T-helper 2 cell treated with Interferon-gamma antibody and Interleukin-4, amounts not matched to agents 5 μg/mL and 100 μg/mL, for 36 hours (primary cell): ENCODE data around the gene DONSON.

Experiments
- DNase-seq: peaks from one replicate; pipeline ENCODE4 v3.0.0; 2021; ENCODE audit warnings: low spot score
- H3K27ac Mint-ChIP-seq: one replicate; pipeline ENCODE4 v1.8.0; 2021; ENCODE audit warnings: mild to moderate bottlenecking, mixed read lengths
- H3K27me3 Mint-ChIP-seq: one replicate; pipeline ENCODE4 v1.8.0; 2021; ENCODE audit warnings: low read depth, mixed read lengths
- H3K36me3 Mint-ChIP-seq: one replicate; pipeline ENCODE4 v1.8.0; 2021; ENCODE audit warnings: low read depth, mixed read lengths
- H3K4me1 Mint-ChIP-seq: one replicate; pipeline ENCODE4 v1.8.0; 2021; ENCODE audit warnings: low read depth, mixed read lengths
- H3K4me3 Mint-ChIP-seq: one replicate; pipeline ENCODE4 v1.8.0; 2022; ENCODE audit warnings: mild to moderate bottlenecking, moderate library complexity, mixed read lengths
- H3K9me3 Mint-ChIP-seq: one replicate; pipeline ENCODE4 v1.8.0; 2021; ENCODE audit warnings: mixed read lengths

Gene DONSON

DNA sequence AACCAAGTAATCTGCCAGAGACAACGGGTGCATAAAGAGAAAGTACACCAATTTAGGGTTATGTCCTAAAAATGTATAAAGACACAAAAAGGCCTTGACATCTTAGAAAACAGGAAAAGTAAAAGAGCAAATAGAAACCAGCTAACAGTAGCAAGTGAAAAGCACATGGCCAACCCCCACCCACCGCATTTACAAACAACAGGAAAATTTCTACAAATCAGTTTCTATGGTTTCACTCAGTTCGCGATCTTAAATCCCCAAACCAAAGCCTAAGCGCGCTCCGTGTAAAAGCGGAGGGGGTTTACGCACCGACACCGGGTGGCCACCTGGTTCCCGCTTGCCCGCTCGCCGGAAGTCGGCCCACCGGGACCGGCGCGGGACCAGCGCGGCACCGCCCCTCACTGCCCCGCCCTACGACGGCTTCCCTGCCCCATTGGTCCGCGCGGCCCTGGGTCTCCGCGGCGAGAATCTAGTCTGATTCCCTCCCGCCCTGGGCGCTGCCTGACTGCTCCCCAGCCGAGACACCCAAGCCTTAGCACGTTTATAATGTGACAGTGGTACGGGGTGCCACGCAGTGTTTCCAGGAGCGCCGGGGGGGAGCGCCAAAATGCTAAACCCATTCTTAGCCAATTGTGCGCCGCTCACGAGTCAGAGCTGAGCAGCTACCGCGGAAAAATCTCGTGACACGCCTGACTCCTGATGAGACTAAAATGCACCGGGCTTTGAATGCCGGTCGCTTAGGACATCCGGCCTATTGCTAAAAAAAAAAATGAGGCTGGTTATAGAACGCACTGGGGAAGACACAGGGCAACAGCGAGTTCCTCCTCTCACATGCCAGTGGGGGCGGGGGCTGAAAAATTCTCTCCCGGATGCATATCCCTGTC is 46.5 kb downstream of the DONSON start, which contains the start of gene GART:
Gene GART (minus strand): TSS at position 362 of the 884 bp plus-strand sequence. CDS start 2,802 bp downstream, outside the sequence.
- peak; percentile 84 for DNase-seq
- H3K36me3 Mint-ChIP-seq: peaks cover 58% of the 10 kb centered on the region
- peaks cover 5% of the 10 kb centered on the region for H3K9me3 Mint-ChIP-seq
- H3K4me1 Mint-ChIP-seq: peaks cover 38% of the 10 kb centered on the region
- H3K27ac Mint-ChIP-seq: peak within 1 kb of the TSS; percentile 100
- H3K4me3 Mint-ChIP-seq: peak within 1 kb of the TSS; percentile 98
- H3K27me3 Mint-ChIP-seq: no peaks in the 10 kb centered on the region

DNA sequence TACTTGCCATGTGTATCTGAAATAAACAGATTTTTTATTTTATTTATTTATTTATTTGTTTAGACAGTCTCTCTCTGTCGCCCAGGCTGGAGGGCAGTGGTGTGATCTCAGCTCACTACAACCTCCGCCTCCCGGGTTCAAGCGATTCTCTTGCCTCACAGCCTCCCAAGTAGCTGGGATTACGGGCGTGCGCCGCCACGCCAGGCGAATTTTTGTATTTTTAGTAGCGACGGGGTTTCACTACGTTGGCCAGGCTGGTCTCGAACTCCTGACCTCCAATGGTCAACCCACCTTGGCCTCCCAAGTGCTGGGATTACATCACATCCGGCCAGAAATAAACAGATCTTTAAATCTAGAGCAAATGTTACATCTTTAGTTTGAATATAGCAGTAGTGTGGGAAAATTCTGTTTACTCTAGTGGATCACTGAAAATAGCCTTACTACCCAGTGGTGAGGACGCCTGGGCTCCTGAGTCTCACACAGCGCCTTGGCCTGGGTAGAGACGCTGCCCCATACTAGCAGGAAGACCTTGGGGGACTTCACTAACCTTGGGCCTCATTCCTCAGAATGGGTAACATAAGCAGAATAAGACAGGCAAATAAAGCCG is 47.3 kb downstream of the DONSON start:
- H3K4me1 Mint-ChIP-seq: peaks cover 42% of the 10 kb centered on the region
- peaks cover 5% of the 10 kb centered on the region for H3K9me3 Mint-ChIP-seq
- H3K27me3 Mint-ChIP-seq: no peaks in the 10 kb centered on the region
- H3K4me3 Mint-ChIP-seq: peak overlapping the region; percentile 98
- H3K36me3 Mint-ChIP-seq: peaks cover 64% of the 10 kb centered on the region
- DNase-seq: no peak
- peak overlapping the region; percentile 100 for H3K27ac Mint-ChIP-seq

DNA sequence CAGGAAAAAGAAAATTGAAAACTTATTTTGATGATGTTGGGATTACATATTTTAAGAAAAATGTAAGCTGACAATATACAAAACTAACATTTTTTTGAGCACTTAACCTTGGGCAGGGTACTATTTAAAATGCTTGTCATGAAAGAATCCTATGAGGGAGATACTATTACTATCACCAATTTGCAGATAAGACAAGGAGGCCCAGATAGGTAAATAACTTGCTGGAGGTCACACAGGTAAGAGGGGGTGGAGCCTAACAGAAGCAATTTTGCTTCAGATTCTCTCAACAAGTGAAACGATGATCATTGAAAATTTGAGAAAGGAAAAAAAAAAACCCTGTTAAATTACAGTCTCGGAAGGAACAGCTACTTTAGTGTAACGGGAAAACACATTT is 47.8 kb downstream of the DONSON start:
- Mint-ChIP-seq H3K4me3 (peak overlapping the region; percentile 98), H3K27ac (peak overlapping the region; percentile 100), H3K9me3 (peaks cover 5% of the 10 kb centered on the region), H3K4me1 (peaks cover 38% of the 10 kb centered on the region), H3K27me3 (no peaks in the 10 kb centered on the region), H3K36me3 (peaks cover 62% of the 10 kb centered on the region)
- DNase-seq: no peak

DNA sequence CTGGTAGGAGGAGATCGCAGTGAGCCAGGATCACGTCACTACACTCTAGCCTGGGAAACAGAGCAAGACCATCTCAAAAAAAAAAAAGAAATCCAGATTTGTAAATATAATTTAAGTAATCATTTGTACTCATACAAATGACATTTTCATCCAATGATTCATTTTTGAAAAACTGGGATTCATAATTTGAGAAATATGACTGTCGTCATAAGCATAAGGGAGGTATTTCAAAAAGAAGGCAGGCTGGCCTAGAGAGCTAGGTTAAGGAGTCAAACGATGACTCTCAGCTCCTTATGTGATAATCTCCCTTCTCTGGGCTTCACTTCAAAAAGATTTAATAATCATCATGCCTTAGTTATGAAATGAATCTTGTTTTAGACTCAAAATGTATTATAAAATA is 48.9 kb downstream of the DONSON start:
- peaks cover 64% of the 10 kb centered on the region for H3K36me3 Mint-ChIP-seq
- peaks cover 5% of the 10 kb centered on the region for H3K9me3 Mint-ChIP-seq
- H3K27ac Mint-ChIP-seq: no peak overlapping the region
- no peaks in the 10 kb centered on the region for H3K27me3 Mint-ChIP-seq
- H3K4me3 Mint-ChIP-seq: no peak overlapping the region
- H3K4me1 Mint-ChIP-seq: peaks cover 30% of the 10 kb centered on the region
- DNase-seq: no peak

DNA sequence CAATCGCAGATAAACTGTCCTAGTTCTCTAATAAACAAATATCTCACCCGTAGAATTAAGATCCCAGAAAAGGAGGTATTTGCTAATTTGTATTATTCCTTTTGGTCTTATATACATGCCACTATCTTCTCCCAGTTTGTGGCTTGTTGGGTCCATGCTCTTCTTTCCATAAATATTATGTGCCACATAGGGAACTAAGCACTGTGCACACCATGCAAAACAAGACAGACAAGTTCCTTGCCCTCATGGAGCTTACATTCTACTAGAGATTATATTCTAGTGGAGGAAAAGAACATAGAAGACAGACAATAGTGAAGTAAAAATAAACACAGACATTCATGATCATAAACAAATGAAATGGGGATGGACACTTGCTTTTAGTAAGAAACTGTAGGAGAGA is 51.3 kb downstream of the DONSON start:
- Mint-ChIP-seq H3K36me3 (peaks cover 64% of the 10 kb centered on the region), H3K4me1 (peaks cover 26% of the 10 kb centered on the region), H3K4me3 (no peak overlapping the region), H3K27ac (no peak overlapping the region), H3K9me3 (peaks cover 5% of the 10 kb centered on the region), H3K27me3 (no peaks in the 10 kb centered on the region)
- DNase-seq: no peak

DNA sequence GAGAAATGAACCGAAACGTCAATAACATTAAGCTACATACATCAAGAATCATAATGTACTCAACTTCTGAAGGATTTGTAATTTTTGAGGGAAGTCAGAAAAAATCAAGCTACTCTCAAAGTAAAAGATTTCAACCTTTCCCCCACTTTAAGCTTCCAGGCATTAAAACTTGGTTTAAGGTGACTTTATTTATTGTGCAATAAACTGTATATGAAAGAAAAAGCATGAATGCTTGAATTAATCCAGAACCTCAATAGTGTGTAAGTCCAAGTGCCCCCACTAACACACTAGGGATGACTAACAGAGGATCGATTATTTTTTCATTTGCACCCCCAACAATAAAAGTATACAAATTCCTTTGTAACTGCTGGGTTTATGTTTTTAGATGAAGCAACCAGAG is 57.5 kb downstream of the DONSON start:
- Mint-ChIP-seq H3K36me3 (peaks cover 70% of the 10 kb centered on the region), H3K4me3 (no peak overlapping the region), H3K27ac (no peak overlapping the region), H3K4me1 (peaks cover 2% of the 10 kb centered on the region), H3K9me3 (no peaks in the 10 kb centered on the region), H3K27me3 (no peaks in the 10 kb centered on the region)
- no peak for DNase-seq
